Neural progenitor cell (in vitro differentiated cells): ENCODE measurements around the gene OTOGL. TPM values are rescaled to one million over a fixed set of nuclear protein-coding genes. Genes with fewer than 3 reads are reported as not detected.

Source experiments
- DNase-seq: peaks from one replicate; pipeline ENCODE4 v3.0.0-alpha.2; 2016; ENCODE audit warnings: low spot score
- H2AFZ ChIP-seq: fragments of 200-600 bp; sonication (generic); replicated peaks from 2 replicates; pipeline ENCODE4 v1.6.1; 2016; ENCODE audit warnings: antibody characterized with exemption
- H3F3A ChIP-seq: fragments of 200-600 bp; sonication (generic); 2 replicates; pipeline ENCODE4 v1.6.1; 2016; ENCODE audit warnings: antibody characterized with exemption, low read depth
- H3K27ac ChIP-seq: fragments of 200-600 bp; sonication (generic); 2 replicates; pipeline ENCODE4 v1.5.1; 2016; ENCODE audit warnings: mild to moderate bottlenecking
- H3K27me3 ChIP-seq: fragments of 200-600 bp; sonication (generic); 2 replicates; pipeline ENCODE4 v1.6.1; 2016; ENCODE audit warnings: mild to moderate bottlenecking, moderate library complexity
- H3K36me3 ChIP-seq: fragments of 200-600 bp; sonication (generic); 2 replicates; pipeline ENCODE4 v1.5.1; 2016
- H3K4me1 ChIP-seq: fragments of 200-600 bp; sonication (generic); 2 replicates; pipeline ENCODE4 v1.6.1; 2016; ENCODE audit warnings: mixed run types
- H3K4me2 ChIP-seq: fragments of 200-600 bp; sonication (generic); 2 replicates; pipeline ENCODE4 v1.6.1; 2016
- H3K4me3 ChIP-seq: fragments of 200-600 bp; sonication (generic); 2 replicates; pipeline ENCODE4 v1.5.1; 2016
- H3K79me2 ChIP-seq: fragments of 200-600 bp; sonication (generic); 2 replicates; pipeline ENCODE4 v1.6.1; 2016; ENCODE audit warnings: low read depth
- H3K9ac ChIP-seq: fragments of 200-600 bp; sonication (generic); 2 replicates; pipeline ENCODE4 v1.6.1; 2016
- H3K9me3 ChIP-seq: fragments of 200-600 bp; sonication (generic); 2 replicates; pipeline ENCODE4 v1.5.1; 2016; ENCODE audit warnings: low read depth
- H4K20me1 ChIP-seq: fragments of 200-600 bp; sonication (generic); 2 replicates; pipeline ENCODE4 v1.6.1; 2016; ENCODE audit warnings: low read depth
- H3K27ac Mint-ChIP-seq: 3 replicates; pipeline ENCODE4 v1.8.0; 2021; ENCODE audit warnings: mixed read lengths
- H3K27me3 Mint-ChIP-seq: 2 replicates; pipeline ENCODE4 v1.8.0; 2022; ENCODE audit warnings: low read depth, mild to moderate bottlenecking, inconsistent platforms, moderate library complexity, mixed read lengths; ENCODE audit not compliant: insufficient read depth
- H3K36me3 Mint-ChIP-seq: 3 replicates; pipeline ENCODE4 v1.8.0; 2021; ENCODE audit warnings: mixed read lengths
- H3K4me1 Mint-ChIP-seq: 3 replicates; pipeline ENCODE4 v1.8.0; 2021; ENCODE audit warnings: mixed read lengths
- H3K4me3 Mint-ChIP-seq: 3 replicates; pipeline ENCODE4 v1.8.0; 2021; ENCODE audit warnings: mild to moderate bottlenecking, moderate library complexity, mixed read lengths
- H3K9me3 Mint-ChIP-seq: 3 replicates; pipeline ENCODE4 v1.8.0; 2020; ENCODE audit warnings: mixed read lengths
- CTCF ChIP-seq: fragments of 200-600 bp; sonication (generic); IDR thresholded peaks from 2 replicates; pipeline ENCODE4 v1.5.1; 2017; ENCODE audit warnings: antibody characterized with exemption, mild to moderate bottlenecking
- EZH2 ChIP-seq: fragments of 200-600 bp; sonication (generic); IDR thresholded peaks from 2 replicates; pipeline ENCODE4 v1.6.1; 2017; ENCODE audit warnings: antibody characterized with exemption, mild to moderate bottlenecking, moderate library complexity
- EZH2phosphoT487 ChIP-seq: fragments of 200-600 bp; sonication (generic); IDR thresholded peaks from 2 replicates; pipeline ENCODE4 v1.6.1; 2017; ENCODE audit warnings: antibody characterized with exemption
- total RNA-seq: library from RNA; depleted of rRNA; stranded (reverse); fragments of >200 nt; gene quantifications from 2 replicates; pipeline ENCODE4 v1.2.3, GENCODE V29; 2015; ENCODE audit warnings: low replicate concordance

Gene OTOGL
- total RNA-seq, 1 donor from 2014 or later, result 0.13 TPM

DNA sequence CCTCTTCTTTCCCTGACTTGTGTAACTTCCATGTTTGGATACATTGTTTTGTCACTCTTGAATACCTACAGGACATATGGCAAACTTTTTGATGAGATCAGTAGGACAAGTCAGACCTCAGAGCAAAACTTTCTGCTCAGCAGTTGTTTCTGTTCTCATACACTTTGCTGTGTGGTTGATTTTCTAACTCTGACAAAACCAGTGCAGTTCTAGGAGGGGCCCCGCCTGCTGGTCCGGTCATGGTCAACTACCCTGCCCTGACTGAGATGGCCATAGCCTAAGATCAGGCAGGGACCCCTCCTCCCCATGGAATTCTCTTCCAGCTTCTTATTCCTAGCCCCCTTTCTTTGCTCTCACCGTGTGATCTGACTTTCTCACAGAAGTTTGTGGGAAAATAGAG is 92.8 kb downstream of the OTOGL start:
- TF ChIP-seq EZH2, result no peak
- TF ChIP-seq CTCF, result no peak
- TF ChIP-seq EZH2phosphoT487, result no peak
- H3K27me3 ChIP-seq, result no peaks in the 10 kb centered on the region
- H2AFZ ChIP-seq, result no peak overlapping the region
- Mint-ChIP-seq H3K4me3 (no peak overlapping the region), H3K4me1 (peaks cover 20% of the 10 kb centered on the region), H3K27me3 (no peaks in the 10 kb centered on the region), H3K36me3 (no peaks in the 10 kb centered on the region), H3K27ac (no peak overlapping the region), H3K9me3 (no peaks in the 10 kb centered on the region)
- no peaks in the 10 kb centered on the region for H3K4me1 ChIP-seq
- H3K36me3 ChIP-seq, result no peaks in the 10 kb centered on the region
- H4K20me1 ChIP-seq, result no peaks in the 10 kb centered on the region
- H3K9me3 ChIP-seq, result no peaks in the 10 kb centered on the region
- no peak overlapping the region for H3K4me2 ChIP-seq
- no peak overlapping the region for H3K27ac ChIP-seq
- no peak overlapping the region for H3K9ac ChIP-seq
- H3K4me3 ChIP-seq, result no peak overlapping the region
- no peaks in the 10 kb centered on the region for H3K79me2 ChIP-seq
- H3F3A ChIP-seq, result no peaks in the 10 kb centered on the region
- DNase-seq, result no peak

DNA sequence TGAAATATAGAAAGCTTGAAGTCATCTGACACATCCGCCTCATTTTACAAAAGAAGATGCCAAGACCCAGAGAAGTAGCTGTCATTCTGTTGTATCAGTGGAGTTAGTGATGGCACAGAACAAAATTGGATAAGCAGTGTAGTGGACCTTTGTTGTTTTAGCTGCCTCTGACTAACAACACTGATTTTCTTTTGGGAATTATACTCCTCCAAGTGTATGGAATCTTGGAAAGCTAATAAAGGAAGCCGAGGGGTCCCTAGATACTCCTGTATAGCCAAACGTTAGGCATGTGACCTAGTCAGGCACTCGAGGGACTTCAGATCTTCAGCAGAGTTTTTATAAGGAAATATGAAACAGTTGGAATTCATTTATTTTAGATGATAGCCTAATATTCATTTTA is 94.5 kb downstream of the OTOGL start:
- no peaks in the 10 kb centered on the region for H3K36me3 ChIP-seq
- no peaks in the 10 kb centered on the region for H3K79me2 ChIP-seq
- Mint-ChIP-seq H3K4me3 (no peak overlapping the region), H3K9me3 (no peaks in the 10 kb centered on the region), H3K27ac (no peak overlapping the region), H3K36me3 (no peaks in the 10 kb centered on the region), H3K27me3 (no peaks in the 10 kb centered on the region), H3K4me1 (peaks cover 13% of the 10 kb centered on the region)
- no peak overlapping the region for H3K4me3 ChIP-seq
- no peaks in the 10 kb centered on the region for H3K4me1 ChIP-seq
- no peak for TF ChIP-seq EZH2phosphoT487
- no peak for TF ChIP-seq CTCF
- no peak for TF ChIP-seq EZH2
- H4K20me1 ChIP-seq, result no peaks in the 10 kb centered on the region
- no peaks in the 10 kb centered on the region for H3F3A ChIP-seq
- no peaks in the 10 kb centered on the region for H3K27me3 ChIP-seq
- no peak overlapping the region for H3K4me2 ChIP-seq
- no peak for DNase-seq
- H3K9me3 ChIP-seq, result no peaks in the 10 kb centered on the region
- no peak overlapping the region for H3K27ac ChIP-seq
- no peak overlapping the region for H3K9ac ChIP-seq
- no peak overlapping the region for H2AFZ ChIP-seq

GRCh38 chr12:80195074-80195726 is 95.9 kb downstream of the OTOGL start:
- Histone ChIP-seq H3F3A (no peaks in the 10 kb centered on the region), H3K27me3 (no peaks in the 10 kb centered on the region), H3K4me3 (no peak overlapping the region), H2AFZ (peak overlapping the region; percentile 2), H3K4me1 (no peaks in the 10 kb centered on the region), H3K27ac (no peak overlapping the region), H3K9me3 (no peaks in the 10 kb centered on the region), H3K9ac (no peak overlapping the region), H3K79me2 (no peaks in the 10 kb centered on the region), H3K36me3 (no peaks in the 10 kb centered on the region), H3K4me2 (no peak overlapping the region), H4K20me1 (no peaks in the 10 kb centered on the region)
- no peak overlapping the region for H3K27ac Mint-ChIP-seq
- H3K4me1 Mint-ChIP-seq, result peaks cover 12% of the 10 kb centered on the region
- no peaks in the 10 kb centered on the region for H3K27me3 Mint-ChIP-seq
- peak; percentile 71 for DNase-seq
- H3K4me3 Mint-ChIP-seq, result no peak overlapping the region
- H3K9me3 Mint-ChIP-seq, result no peaks in the 10 kb centered on the region
- TF ChIP-seq EZH2phosphoT487 (no peak), CTCF (peak; percentile 76)
- H3K36me3 Mint-ChIP-seq, result no peaks in the 10 kb centered on the region
